ENCODE results near the gene ADAMTS10.

DNA sequence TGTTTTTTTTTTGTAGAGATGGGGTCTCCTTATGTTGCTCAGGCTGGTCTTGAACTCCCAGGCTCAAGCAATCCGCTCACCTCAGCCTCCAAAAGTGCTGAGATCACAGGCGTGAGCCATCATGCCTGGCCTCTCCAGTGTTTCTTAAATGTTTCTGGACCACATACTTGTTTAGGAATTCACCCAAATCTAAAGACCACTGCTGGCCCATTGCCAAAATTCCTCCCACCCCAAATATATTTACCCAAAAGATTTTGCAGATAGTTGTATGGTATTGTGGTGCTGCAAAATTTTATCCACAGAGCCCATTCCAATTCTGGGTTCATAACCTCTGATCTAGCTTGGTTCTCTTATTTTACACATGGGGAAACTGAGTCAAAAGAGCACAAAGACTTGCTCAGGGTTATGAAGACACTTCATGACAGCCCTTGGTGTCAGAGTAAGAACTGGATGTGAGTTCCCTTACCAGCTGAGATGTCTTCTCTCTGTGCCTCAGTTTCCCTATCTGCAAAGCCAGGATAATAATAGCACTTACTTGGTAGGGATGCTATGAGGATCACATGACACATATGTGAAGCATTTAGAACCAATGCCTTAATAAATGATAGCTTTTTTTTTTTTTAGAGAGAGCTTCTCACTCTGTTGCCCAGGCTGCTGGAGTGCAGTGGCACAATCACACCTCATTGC lies 30.8 kb upstream of the ADAMTS10 start:
- no peak for TF ChIP-seq POLR2A (IDR thresholded peaks at IDR 0.05)
- TF ChIP-seq, protein P1, sequence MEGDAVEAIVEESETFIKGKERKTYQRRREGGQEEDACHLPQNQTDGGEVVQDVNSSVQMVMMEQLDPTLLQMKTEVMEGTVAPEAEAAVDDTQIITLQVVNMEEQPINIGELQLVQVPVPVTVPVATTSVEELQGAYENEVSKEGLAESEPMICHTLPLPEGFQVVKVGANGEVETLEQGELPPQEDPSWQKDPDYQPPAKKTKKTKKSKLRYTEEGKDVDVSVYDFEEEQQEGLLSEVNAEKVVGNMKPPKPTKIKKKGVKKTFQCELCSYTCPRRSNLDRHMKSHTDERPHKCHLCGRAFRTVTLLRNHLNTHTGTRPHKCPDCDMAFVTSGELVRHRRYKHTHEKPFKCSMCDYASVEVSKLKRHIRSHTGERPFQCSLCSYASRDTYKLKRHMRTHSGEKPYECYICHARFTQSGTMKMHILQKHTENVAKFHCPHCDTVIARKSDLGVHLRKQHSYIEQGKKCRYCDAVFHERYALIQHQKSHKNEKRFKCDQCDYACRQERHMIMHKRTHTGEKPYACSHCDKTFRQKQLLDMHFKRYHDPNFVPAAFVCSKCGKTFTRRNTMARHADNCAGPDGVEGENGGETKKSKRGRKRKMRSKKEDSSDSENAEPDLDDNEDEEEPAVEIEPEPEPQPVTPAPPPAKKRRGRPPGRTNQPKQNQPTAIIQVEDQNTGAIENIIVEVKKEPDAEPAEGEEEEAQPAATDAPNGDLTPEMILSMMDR (IDR thresholded peaks at IDR 0.05) = no peak

Measured in esophagus squamous epithelium (tissue), 4 donors.